Body of pancreas (tissue), 4 donors: ENCODE data around the gene PDZD11. TPM values are rescaled to one million over a fixed set of nuclear protein-coding genes. Genes with fewer than 3 reads are reported as not detected.
"Not testable (repeated sequence)": the region's sequence is repeated elsewhere in the genome, so short reads cannot be mapped to it uniquely, and the experiment has no call there.

Experiments used
- ATAC-seq: fragments of 150-250 bp; one replicate; pipeline ENCODE4 v1.9.1; 2016
- DNase-seq, 4 donors: peaks; one replicate each; pipeline ENCODE4 v3.0.0-alpha.2; 2019
- H3K27ac ChIP-seq, 4 donors: fragments of 200-600 bp; sonication (generic); 1 replicate in 3 of 4; 2 replicates in 1 of 4; pipeline versions ENCODE4 v1.5.1 to v1.6.1; 2016 to 2019; ENCODE audit warnings: mild to moderate bottlenecking in 1 of 4, mixed read lengths in 1 of 4, moderate library complexity in 1 of 4
- H3K27me3 ChIP-seq, 2 donors: fragments of 200-600 bp; sonication (generic); one replicate each; pipeline ENCODE4 v1.6.0; 2016; ENCODE audit warnings: mild to moderate bottlenecking in 1 of 2
- H3K36me3 ChIP-seq, 2 donors: fragments of 200-600 bp; sonication (generic); replicated peaks in 1 of 2; 2 replicates each; pipeline ENCODE4 v1.5.1; 2016; ENCODE audit warnings: low read depth in 2 of 2; ENCODE audit not compliant: insufficient read depth in 1 of 2
- H3K4me1 ChIP-seq: fragments of 200-600 bp; sonication (generic); one replicate; pipeline ENCODE4 v1.6.0; 2016
- H3K4me3 ChIP-seq, 2 donors: fragments of 200-600 bp; sonication (generic); 1 replicate in 1 of 2; 2 replicates in 1 of 2; pipeline ENCODE4 v1.5.1; 2016 to 2019
- H3K9me3 ChIP-seq, 3 donors: fragments of 200-600 bp; sonication (generic); 1 replicate in 2 of 3; 2 replicates in 1 of 3; pipeline ENCODE4 v1.5.1; 2016
- CTCF ChIP-seq, 7 experiments: fragments of 450-650 bp in 4 of 7; fragments of 200-600 bp in 3 of 7; sonication (generic) in 3 of 7; IDR thresholded peaks; one replicate each; pipeline ENCODE4 v1.5.1; 2016 to 2019; ENCODE audit warnings: antibody characterized with exemption in 7 of 7
- POLR2A ChIP-seq, 3 donors: fragments of 450-650 bp; IDR thresholded peaks; one replicate each; pipeline ENCODE4 v1.6.1; 2016; ENCODE audit warnings: antibody characterized with exemption in 3 of 3, mild to moderate bottlenecking in 2 of 3
- WGBS, 2 donors: methylation state at CpG; one replicate each; pipeline ENCODE4 v1.1.5; 2017; 5-methylcytosine and 5-hydroxymethylcytosine counted together
- intact Hi-C: fragments of 100-400 bp; cut with DNase I; formaldehyde crosslinking; loops from one replicate; pipeline ENCODE4 v1.15.1; 2023
- total RNA-seq, 2 donors: library from RNA; depleted of rRNA; stranded (reverse); fragments of >200 nt; gene quantifications; one replicate each; pipeline ENCODE4 v1.1.0, GENCODE V29; 2016

Gene PDZD11
- total RNA-seq, 2 donors from 2014 or later: 7.3 to 27.2 TPM

DNA sequence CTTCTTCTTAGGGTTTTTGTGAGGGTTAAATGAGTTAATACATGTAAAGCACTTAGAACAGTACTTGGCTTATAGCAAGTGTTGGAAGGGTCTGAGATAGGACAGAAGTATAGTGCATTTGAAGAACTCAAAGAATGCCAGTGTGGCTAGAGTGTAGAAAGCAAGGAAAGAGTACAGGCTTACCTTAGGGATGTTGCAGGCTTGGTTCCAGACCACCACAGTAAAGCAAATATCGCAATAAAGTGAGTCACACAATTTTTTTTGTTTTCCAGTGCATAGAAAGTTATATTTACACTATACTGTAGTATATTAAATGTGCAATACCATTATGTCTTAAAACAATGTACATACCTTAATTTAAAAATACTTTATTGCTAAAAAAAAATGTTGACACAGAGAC lies 41.4 kb upstream of the PDZD11 start:
- H3K36me3 ChIP-seq: no peaks in the 10 kb centered on the region
- TF ChIP-seq CTCF (IDR thresholded peaks at IDR 0.05) (no peak), POLR2A (IDR thresholded peaks at IDR 0.05) (no peak)
- no peaks in the 10 kb centered on the region for H3K9me3 ChIP-seq
- no peak for ATAC-seq
- intact Hi-C loops: no loop called here
- whole genome bisulfite sequencing, 2 donors: 93 to 95% methylated on average over 1 of the region's 1 CpG
- no peak overlapping the region for H3K27ac ChIP-seq
- H3K4me1 ChIP-seq: no peaks in the 10 kb centered on the region
- no peak overlapping the region for H3K4me3 ChIP-seq
- no peak for DNase-seq
- H3K27me3 ChIP-seq: no peaks in the 10 kb centered on the region

DNA sequence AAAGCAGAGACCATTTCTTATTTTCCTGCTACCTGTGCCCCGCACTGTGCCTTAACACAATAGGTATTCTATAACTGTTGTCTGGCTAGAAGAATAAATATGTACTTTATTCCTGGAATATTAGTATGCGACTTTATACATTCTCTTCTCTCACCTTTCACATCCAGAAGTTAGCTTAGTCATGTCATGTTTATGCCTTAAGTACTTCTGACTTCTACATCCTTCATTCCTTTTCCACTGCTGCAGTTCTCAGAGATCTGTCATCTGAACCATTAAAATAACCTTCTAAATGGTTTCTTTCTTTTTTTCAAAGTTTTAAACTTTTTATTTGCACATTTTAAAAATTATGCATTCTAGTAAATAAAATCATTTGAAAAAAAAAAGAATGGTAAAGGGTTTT lies 34.6 kb upstream of the PDZD11 start:
- ATAC-seq: no peak
- 92 to 96% methylated on average over 2 of the region's 2 CpGs for WGBS, 2 donors
- no peak for TF ChIP-seq CTCF (IDR thresholded peaks at IDR 0.05)
- TF ChIP-seq POLR2A (IDR thresholded peaks at IDR 0.05): no peak

GRCh38 chrX:70323628-70324027 lies 33.9 kb upstream of the PDZD11 start:
- H3K36me3 ChIP-seq, H3K9me3 ChIP-seq, H3K4me3 ChIP-seq, H3K4me1 ChIP-seq, ATAC-seq, intact Hi-C loops, DNase-seq, H3K27ac ChIP-seq, H3K27me3 ChIP-seq: not testable (repeated sequence)
- WGBS, 2 donors: 96 to 100% methylated on average over 6 of the region's 6 CpGs

More for the DNA sequence above, 34.6 kb upstream of the PDZD11 start:
- intact Hi-C loops: no loop called here
- Histone ChIP-seq H3K4me1 (no peaks in the 10 kb centered on the region), H3K27me3 (no peaks in the 10 kb centered on the region), H3K27ac (no peak overlapping the region), H3K4me3 (no peak overlapping the region), H3K9me3 (no peaks in the 10 kb centered on the region), H3K36me3 (no peaks in the 10 kb centered on the region)
- DNase-seq: no peak

GRCh38 chrX:70322784-70323183 lies 33.1 kb upstream of the PDZD11 start:
- intact Hi-C loops: no loop called here
- 97% methylated on average over 4 of the region's 4 CpGs for WGBS, 2 donors
- ATAC-seq: no peak

GRCh38 chrX:70313503-70313902 lies 23.8 kb upstream of the PDZD11 start:
- ATAC-seq: no peak
- no peaks in the 10 kb centered on the region for H3K36me3 ChIP-seq
- no peak overlapping the region for H3K27ac ChIP-seq
- no peak for DNase-seq
- no peak overlapping the region for H3K4me3 ChIP-seq
- intact Hi-C loops: no loop called here
- TF ChIP-seq POLR2A (IDR thresholded peaks at IDR 0.05): no peak
- no peak for TF ChIP-seq CTCF (IDR thresholded peaks at IDR 0.05)
- 100% methylated on average over 1 of the region's 1 CpG for WGBS, 2 donors
- no peaks in the 10 kb centered on the region for H3K27me3 ChIP-seq
- H3K4me1 ChIP-seq: no peaks in the 10 kb centered on the region
- no peaks in the 10 kb centered on the region for H3K9me3 ChIP-seq

More at GRCh38 chrX:70322784-70323183, 33.1 kb upstream of the PDZD11 start:
- no peak for DNase-seq
- H3K9me3 ChIP-seq: no peaks in the 10 kb centered on the region
- H3K36me3 ChIP-seq: no peaks in the 10 kb centered on the region
- H3K27me3 ChIP-seq: no peaks in the 10 kb centered on the region
- H3K4me3 ChIP-seq: no peak overlapping the region
- TF ChIP-seq CTCF (IDR thresholded peaks at IDR 0.05): no peak
- no peak overlapping the region for H3K27ac ChIP-seq
- H3K4me1 ChIP-seq: no peaks in the 10 kb centered on the region
